NCI-H1417 treated with DMSO at 0.1 percent for 48 hours (cell line): ENCODE measurements around the gene CNOT2.

Experiments used
- DNase-seq: peaks from one replicate; lab custom pipeline; 2025; lab: John Stamatoyannopoulos, UW

Gene CNOT2

GRCh38 chr12:70242695-70243509 lies at the start of gene CNOT2:
CNOT2 (plus strand) TSS chr12:70243433; CDS start chr12:70278227, 34,794 bp downstream.
- peak; percentile 73 for DNase-seq

GRCh38 chr12:70194076-70194475 lies 49.2 kb upstream of the CNOT2 start:
- no peak for DNase-seq

- no peak for DNase-seq
Measured at GRCh38 chr12:70196811-70197281, 46.4 kb upstream of the CNOT2 start.

GRCh38 chr12:70197345-70197744 lies 45.9 kb upstream of the CNOT2 start:
- no peak for DNase-seq

- DNase-seq: no peak
Measured at GRCh38 chr12:70213707-70214106, 29.5 kb upstream of the CNOT2 start.

- DNase-seq: no peak
Measured at GRCh38 chr12:70214972-70215617, 28.1 kb upstream of the CNOT2 start.

- no peak for DNase-seq
Measured at GRCh38 chr12:70217416-70217815, 25.8 kb upstream of the CNOT2 start.

- DNase-seq: no peak
Measured at GRCh38 chr12:70221626-70222025, 21.6 kb upstream of the CNOT2 start.

- no peak for DNase-seq
Measured at GRCh38 chr12:70227911-70228310, 15.3 kb upstream of the CNOT2 start.

- no peak for DNase-seq
Measured at GRCh38 chr12:70230934-70231606, 12.2 kb upstream of the CNOT2 start.

GRCh38 chr12:70236990-70237389 lies 6.2 kb upstream of the CNOT2 start:
- DNase-seq: no peak

- no peak for DNase-seq
Measured at GRCh38 chr12:70240673-70241072, 2.6 kb upstream of the CNOT2 start.

- no peak for DNase-seq
Measured at GRCh38 chr12:70241845-70242244, 1.4 kb upstream of the CNOT2 start.

- no peak for DNase-seq
Measured at GRCh38 chr12:70243510-70244371, 508 bp downstream of the CNOT2 start.

- DNase-seq: no peak
Measured at GRCh38 chr12:70244409-70244808, 1.2 kb downstream of the CNOT2 start.

- DNase-seq: no peak
Measured at GRCh38 chr12:70245458-70245857, 2.2 kb downstream of the CNOT2 start.

GRCh38 chr12:70246580-70246979 lies 3.3 kb downstream of the CNOT2 start:
- DNase-seq: no peak

GRCh38 chr12:70247653-70248199 lies 4.5 kb downstream of the CNOT2 start:
- no peak for DNase-seq

- no peak for DNase-seq
Measured at GRCh38 chr12:70248876-70249275, 5.6 kb downstream of the CNOT2 start.

- no peak for DNase-seq
Measured at GRCh38 chr12:70249903-70250302, 6.7 kb downstream of the CNOT2 start.

GRCh38 chr12:70251226-70251625 lies 8.0 kb downstream of the CNOT2 start:
- DNase-seq: no peak

- no peak for DNase-seq
Measured at GRCh38 chr12:70251661-70252060, 8.4 kb downstream of the CNOT2 start.
